ENCODE measurements around the gene FOXK2.

DNA sequence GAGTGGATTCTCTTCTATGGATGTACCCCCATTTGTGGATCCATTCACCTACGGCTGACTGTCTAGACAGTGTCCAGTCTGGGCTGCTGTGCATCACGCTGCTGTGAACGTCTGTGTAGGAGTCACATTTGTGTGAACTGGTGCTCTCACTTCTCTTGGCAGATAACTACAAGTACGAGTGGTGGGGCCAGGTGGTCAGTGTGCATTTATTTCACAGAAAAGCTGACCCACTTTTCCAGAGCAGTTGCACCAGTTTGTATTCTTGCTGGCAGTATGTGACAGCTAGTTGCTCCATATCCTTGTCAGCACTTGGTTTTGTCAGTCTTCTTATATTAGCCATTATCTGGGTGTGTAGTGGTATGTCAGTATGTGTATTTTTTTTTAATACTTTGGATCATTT, 28.4 kb downstream of the FOXK2 start:
- TF ChIP-seq POLR2A (IDR thresholded peaks at IDR 0.05) = no peak
- TF ChIP-seq, protein P1, sequence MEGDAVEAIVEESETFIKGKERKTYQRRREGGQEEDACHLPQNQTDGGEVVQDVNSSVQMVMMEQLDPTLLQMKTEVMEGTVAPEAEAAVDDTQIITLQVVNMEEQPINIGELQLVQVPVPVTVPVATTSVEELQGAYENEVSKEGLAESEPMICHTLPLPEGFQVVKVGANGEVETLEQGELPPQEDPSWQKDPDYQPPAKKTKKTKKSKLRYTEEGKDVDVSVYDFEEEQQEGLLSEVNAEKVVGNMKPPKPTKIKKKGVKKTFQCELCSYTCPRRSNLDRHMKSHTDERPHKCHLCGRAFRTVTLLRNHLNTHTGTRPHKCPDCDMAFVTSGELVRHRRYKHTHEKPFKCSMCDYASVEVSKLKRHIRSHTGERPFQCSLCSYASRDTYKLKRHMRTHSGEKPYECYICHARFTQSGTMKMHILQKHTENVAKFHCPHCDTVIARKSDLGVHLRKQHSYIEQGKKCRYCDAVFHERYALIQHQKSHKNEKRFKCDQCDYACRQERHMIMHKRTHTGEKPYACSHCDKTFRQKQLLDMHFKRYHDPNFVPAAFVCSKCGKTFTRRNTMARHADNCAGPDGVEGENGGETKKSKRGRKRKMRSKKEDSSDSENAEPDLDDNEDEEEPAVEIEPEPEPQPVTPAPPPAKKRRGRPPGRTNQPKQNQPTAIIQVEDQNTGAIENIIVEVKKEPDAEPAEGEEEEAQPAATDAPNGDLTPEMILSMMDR (IDR thresholded peaks at IDR 0.05 in 4 of 5, conservative IDR thresholded peaks at IDR 0.05 in 1 of 5) = no peak

All from gastrocnemius medialis (tissue), 4 donors.